K562 (cell line): Measurements from ENCODE around the gene RNF150. TPM values are rescaled to one million over a fixed set of nuclear protein-coding genes. Genes with fewer than 3 reads are reported as not detected.

Experiments
- ATAC-seq: fragments of 200-7000 bp; cut with Tn5 transposase; 3 replicates; pipeline ENCODE4 v1.9.1; 2020; ENCODE audit warnings: moderate library complexity
- BruUV-seq: library from RNA; stranded (reverse); fragments of 400-500 nt; replicated peaks from 2 replicates; lab custom pipeline; 2021; lab: Mats Ljungman, UMichigan
- CTCF ChIA-PET: fragments of 300-600 bp; formaldehyde crosslinking; extraction: SDS; loops from one replicate; lab custom pipeline; 2021; ENCODE audit warnings: low intra/inter-chr PET ratio; lab: Yijun Ruan, JAX
- POLR2A ChIA-PET: fragments of 300-600, 350-650 bp; sonication (Branson Sonifier 250); formaldehyde crosslinking; extraction: SDS; loops from one replicate; lab custom pipeline; 2021; ENCODE audit warnings: antibody characterized with exemption, inconsistent platforms; lab: Yijun Ruan, JAX
- DNase-seq, 4 experiments: peaks; one replicate each; pipeline versions ENCODE4 v3.0.0 to v3.0.0-alpha.2; 2011 to 2018; ENCODE audit warnings: low spot score in 3 of 4, mixed read lengths in 3 of 4; ENCODE audit errors: extremely low read depth in 1 of 4
- FAIRE-seq: peaks from 2 replicates; lab custom pipeline; 2011; peaks lifted over from hg19 to GRCh38; lab: Jason Lieb, UNC
- H2AFZ ChIP-seq: 2 replicates; pipeline ENCODE4 v1.6.0; 2011; ENCODE audit warnings: low read depth, low read length, control low read depth, inconsistent platforms
- H3K27ac ChIP-seq: fragments of 200-600 bp; 3 replicates; pipeline ENCODE4 v1.8.0; 2011; ENCODE audit warnings: low read depth, mild to moderate bottlenecking, control low read depth, inconsistent platforms, low read length, moderate library complexity, mixed read lengths; ENCODE audit errors: extremely low read depth
- H3K27me3 ChIP-seq, 2 experiments: fragments of 300-600 bp in 1 of 2; 2 replicates in 1 of 2; 3 replicates in 1 of 2; pipeline versions ENCODE4 v1.6.0 to v1.8.0; 2011; ENCODE audit warnings: inconsistent platforms in 2 of 2, low read length in 2 of 2, mild to moderate bottlenecking in 1 of 2, mixed read lengths in 1 of 2, moderate library complexity in 1 of 2; ENCODE audit not compliant: control insufficient read depth in 2 of 2, insufficient read depth in 2 of 2
- H3K36me3 ChIP-seq: fragments of 300-600 bp; 3 replicates; pipeline ENCODE4 v1.8.0; 2011; ENCODE audit warnings: mild to moderate bottlenecking, low read length, inconsistent platforms; ENCODE audit not compliant: control insufficient read depth, insufficient read depth
- H3K4me1 ChIP-seq, 2 experiments: fragments of 200-600 bp in 1 of 2; replicated peaks in 1 of 2; 2 replicates in 1 of 2; 3 replicates in 1 of 2; pipeline versions ENCODE4 v1.5.1 to v1.8.0; 2011; ENCODE audit warnings: inconsistent platforms in 2 of 2, low read length in 2 of 2, mild to moderate bottlenecking in 1 of 2, mixed read lengths in 1 of 2, moderate library complexity in 1 of 2; ENCODE audit not compliant: control insufficient read depth in 2 of 2, insufficient read depth in 2 of 2
- H3K4me2 ChIP-seq: 2 replicates; pipeline ENCODE4 v1.6.1; 2011; ENCODE audit warnings: low read length, control low read depth, inconsistent platforms, mixed read lengths; ENCODE audit not compliant: insufficient read depth
- H3K4me3 ChIP-seq: fragments of 200-600 bp; sonication (generic), shearing (Covaris generic); 2 replicates; pipeline ENCODE4 v1.5.1; 2016; ENCODE audit warnings: control low read depth, inconsistent platforms
- H3K79me2 ChIP-seq: fragments of 200-600 bp; 3 replicates; pipeline ENCODE4 v1.8.0; 2011; ENCODE audit warnings: low read length, inconsistent platforms; ENCODE audit not compliant: control insufficient read depth, insufficient read depth
- H3K9ac ChIP-seq, 2 experiments: 2 replicates each; pipeline versions ENCODE4 v1.6.0 to v1.6.1; 2011; ENCODE audit warnings: low read depth in 2 of 2, low read length in 2 of 2, control low read depth in 1 of 2, inconsistent platforms in 1 of 2, mild to moderate bottlenecking in 1 of 2, mixed read lengths in 1 of 2; ENCODE audit not compliant: insufficient read depth in 1 of 2
- H3K9me1 ChIP-seq: one replicate; pipeline ENCODE4 v1.6.0; 2011; ENCODE audit warnings: inconsistent platforms, mild to moderate bottlenecking, low read length, moderate library complexity; ENCODE audit not compliant: control insufficient read depth, insufficient read depth
- H3K9me3 ChIP-seq: replicated peaks from 2 replicates; pipeline ENCODE4 v1.5.1; 2011; ENCODE audit warnings: low read depth, low read length, inconsistent platforms; ENCODE audit not compliant: control insufficient read depth, insufficient read depth
- H4K20me1 ChIP-seq: replicated peaks from 2 replicates; pipeline ENCODE4 v1.6.1; 2011; ENCODE audit warnings: low read length, inconsistent platforms, mixed read lengths; ENCODE audit not compliant: control insufficient read depth, insufficient read depth
- ARHGAP35 ChIP-seq: fragments of 450-650 bp; IDR thresholded peaks from 2 replicates; pipeline ENCODE4 v1.6.1; 2018; ENCODE audit not compliant: partially characterized antibody
- DNMT1 ChIP-seq: fragments of 450-650 bp; IDR thresholded peaks from 2 replicates; pipeline ENCODE4 v1.6.1; 2016; ENCODE audit warnings: antibody characterized with exemption, mild to moderate bottlenecking
- EWSR1 ChIP-seq: fragments of 450-650 bp; IDR thresholded peaks from 2 replicates; pipeline ENCODE4 v1.6.1; 2018; ENCODE audit warnings: borderline replicate concordance, mild to moderate bottlenecking, low read depth, moderate library complexity; ENCODE audit not compliant: partially characterized antibody
- HNRNPK ChIP-seq: fragments of 200-400 bp; formaldehyde crosslinking; IDR thresholded peaks from one replicate; pipeline ENCODE4 v1.6.1; 2018; ENCODE audit warnings: mild to moderate bottlenecking, low read depth, low read length; ENCODE audit not compliant: poor library complexity, severe bottlenecking
- NR2C2 ChIP-seq, 2 experiments: fragments of 200-800 bp in 1 of 2; sonication (Bioruptor generic) in 1 of 2; sonication (generic) in 1 of 2; formaldehyde crosslinking in 1 of 2; IDR thresholded peaks; 2 replicates each; pipeline versions ENCODE4 v1.6.1 to v1.8.0; 2016 to 2022; ENCODE audit warnings: mild to moderate bottlenecking in 1 of 2, missing compliant biosample characterization in 1 of 2, missing genetic modification characterization in 1 of 2, missing genetic modification reagents in 1 of 2
- RBM25 ChIP-seq: fragments of 200-400 bp; formaldehyde crosslinking; IDR thresholded peaks from 2 replicates; pipeline ENCODE4 v1.6.1; 2018; ENCODE audit warnings: low read length, low read depth, moderate library complexity; ENCODE audit not compliant: severe bottlenecking
- SIN3A ChIP-seq, 2 experiments: fragments of 150-350 bp in 1 of 2; IDR thresholded peaks; 2 replicates each; pipeline ENCODE4 v1.6.1; 2011 to 2016; ENCODE audit warnings: borderline replicate concordance in 2 of 2, low read depth in 2 of 2, low read length in 2 of 2, mild to moderate bottlenecking in 2 of 2, moderate library complexity in 2 of 2; ENCODE audit not compliant: control insufficient read depth in 1 of 2
- SMAD1 ChIP-seq: fragments of 150-350 bp; IDR thresholded peaks from 2 replicates; pipeline ENCODE4 v1.6.1; 2014; ENCODE audit warnings: low read length, low read depth; ENCODE audit not compliant: partially characterized antibody
- SMARCB1 ChIP-seq: IDR thresholded peaks from 2 replicates; pipeline ENCODE4 v1.6.1; 2011; ENCODE audit warnings: improper control_type of control experiment, low read depth; ENCODE audit not compliant: insufficient read length
- ZNF354B ChIP-seq: fragments of 250-450 bp; sonication (Bioruptor Pico); IDR thresholded peaks from 2 replicates; pipeline ENCODE4 v1.4.0; 2020
- WGBS: fragments of 100-300 bp; shearing (Covaris generic); methylation state at CpG from one replicate; pipeline ENCODE4 v1.1.6; 2016; ENCODE audit warnings: low coverage, mixed read lengths; ENCODE audit not compliant: insufficient coverage; ENCODE audit errors: missing lambda C conversion rate; 5-methylcytosine and 5-hydroxymethylcytosine counted together
- in situ Hi-C: fragments of 300-500 bp; cut with MboI; formaldehyde crosslinking; loops from 4 replicates; pipeline ENCODE4 v1.15.0; 2018; ENCODE audit warnings: inconsistent platforms, mixed read lengths
- intact Hi-C: fragments of 100-400 bp; cut with micrococcal nuclease; formaldehyde crosslinking; loops from 2 replicates; pipeline ENCODE4 v1.14.2; 2022
- polyA plus RNA-seq, 8 experiments: library from polyadenylated mRNA; depleted of rRNA in 4 of 8; stranded (reverse) in 5 of 8; unstranded in 3 of 8; fragments of >200 nt; fragmentation: Nextera tagmentation in 2 of 8; fragmentation: Illumina TruSeq in 1 of 8; extraction: Ambion mirVana in 2 of 8; extraction: Trizol in 1 of 8; gene quantifications; 2 replicates each; pipeline versions ENCODE4 v1.2.1 to v1.2.3, GENCODE V29; 2011 to 2014; ENCODE audit warnings: inconsistent platforms in 1 of 8, missing spikeins in 1 of 8
- total RNA-seq, 7 experiments: library from RNA; depleted of rRNA in 6 of 7; stranded (reverse); fragments of >200 nt in 6 of 7; fragmentation: Illumina TruSeq in 2 of 7; extraction: Trizol in 2 of 7; gene quantifications; 2 replicates each; pipeline versions ENCODE4 v1.2.1 to v1.2.3, GENCODE V29; 2011 to 2021; ENCODE audit warnings: low replicate concordance in 1 of 7
- TF ChIP-seq, protein P1 (sequence below): fragments of 150-350 bp; IDR thresholded peaks from 2 replicates; pipeline ENCODE4 v1.6.1; 2014; ENCODE audit warnings: low read depth, mild to moderate bottlenecking, low read length, borderline replicate concordance
- TF ChIP-seq, protein P2 (sequence below): fragments of 450-650 bp; IDR thresholded peaks from 2 replicates; pipeline ENCODE4 v1.6.1; 2016

The RNF150 gene
- total and polyA plus RNA-seq, 9 of the 15 experiments (the other 6 are each of a cell fraction or from before 2014, with no cell fraction given): 0.09 TPM; not detected in 8

DNA sequence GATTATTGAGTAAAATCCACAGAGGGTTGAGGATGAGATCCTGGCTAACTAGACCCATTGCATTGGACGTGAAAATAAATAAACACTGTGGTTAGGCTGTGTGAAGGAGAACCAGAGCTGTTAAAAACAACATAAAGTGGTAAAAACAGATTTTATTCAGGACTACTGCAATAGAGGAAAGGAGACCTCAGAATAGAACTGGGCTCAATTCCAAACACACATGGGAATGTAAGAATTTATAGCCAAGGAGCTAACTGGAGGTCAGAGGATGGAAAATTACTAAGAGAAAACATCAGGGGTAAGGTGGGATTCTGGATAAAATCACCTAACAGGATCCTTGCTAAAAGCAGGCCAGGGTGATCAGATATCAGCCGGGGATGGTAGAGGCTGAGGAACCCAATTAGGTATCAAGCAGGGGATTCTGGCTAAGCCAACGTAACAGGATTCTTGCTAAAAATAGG is 112.4 kb downstream of the RNF150 start (continued):
- TF ChIP-seq, protein P1, sequence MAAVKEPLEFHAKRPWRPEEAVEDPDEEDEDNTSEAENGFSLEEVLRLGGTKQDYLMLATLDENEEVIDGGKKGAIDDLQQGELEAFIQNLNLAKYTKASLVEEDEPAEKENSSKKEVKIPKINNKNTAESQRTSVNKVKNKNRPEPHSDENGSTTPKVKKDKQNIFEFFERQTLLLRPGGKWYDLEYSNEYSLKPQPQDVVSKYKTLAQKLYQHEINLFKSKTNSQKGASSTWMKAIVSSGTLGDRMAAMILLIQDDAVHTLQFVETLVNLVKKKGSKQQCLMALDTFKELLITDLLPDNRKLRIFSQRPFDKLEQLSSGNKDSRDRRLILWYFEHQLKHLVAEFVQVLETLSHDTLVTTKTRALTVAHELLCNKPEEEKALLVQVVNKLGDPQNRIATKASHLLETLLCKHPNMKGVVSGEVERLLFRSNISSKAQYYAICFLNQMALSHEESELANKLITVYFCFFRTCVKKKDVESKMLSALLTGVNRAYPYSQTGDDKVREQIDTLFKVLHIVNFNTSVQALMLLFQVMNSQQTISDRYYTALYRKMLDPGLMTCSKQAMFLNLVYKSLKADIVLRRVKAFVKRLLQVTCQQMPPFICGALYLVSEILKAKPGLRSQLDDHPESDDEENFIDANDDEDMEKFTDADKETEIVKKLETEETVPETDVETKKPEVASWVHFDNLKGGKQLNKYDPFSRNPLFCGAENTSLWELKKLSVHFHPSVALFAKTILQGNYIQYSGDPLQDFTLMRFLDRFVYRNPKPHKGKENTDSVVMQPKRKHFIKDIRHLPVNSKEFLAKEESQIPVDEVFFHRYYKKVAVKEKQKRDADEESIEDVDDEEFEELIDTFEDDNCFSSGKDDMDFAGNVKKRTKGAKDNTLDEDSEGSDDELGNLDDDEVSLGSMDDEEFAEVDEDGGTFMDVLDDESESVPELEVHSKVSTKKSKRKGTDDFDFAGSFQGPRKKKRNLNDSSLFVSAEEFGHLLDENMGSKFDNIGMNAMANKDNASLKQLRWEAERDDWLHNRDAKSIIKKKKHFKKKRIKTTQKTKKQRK: no peak
- TF ChIP-seq HNRNPK (no peak), NR2C2 (CRISPR knock-in tag; IDR thresholded peaks at IDR 0.05) (no peak), NR2C2 (tag; IDR thresholded peaks at IDR 0.05) (no peak), SIN3A (IDR thresholded peaks at IDR 0.05; ENCODE audit: borderline replicate concordance in 2 of 2, control insufficient read depth in 1 of 2, low read depth in 2 of 2, low read length in 2 of 2) (no peak), EWSR1 (no peak)

DNA sequence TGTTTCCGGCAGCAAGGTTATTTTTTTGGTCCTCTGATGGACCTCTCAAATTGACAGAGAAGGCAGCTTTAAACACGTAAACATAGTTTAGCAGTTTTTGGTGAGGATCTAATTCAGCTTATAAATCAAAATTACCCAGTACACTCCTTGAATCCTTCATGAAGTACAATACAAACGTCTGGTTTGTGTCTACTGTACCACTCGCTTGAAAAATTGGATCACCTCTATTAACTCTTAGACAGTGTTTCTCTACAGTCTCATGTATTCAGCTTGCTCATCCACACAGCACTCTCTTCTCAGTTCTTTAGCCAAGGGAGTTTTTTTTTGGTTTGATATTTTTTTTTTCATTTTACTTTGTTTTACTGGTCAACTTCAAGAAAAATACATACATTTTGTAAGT is 113.5 kb downstream of the RNF150 start:
- Histone ChIP-seq H3K9me3 (no peaks in the 10 kb centered on the region), H3K27ac (no peak overlapping the region), H3K4me3 (no peak overlapping the region), H3K79me2 (no peaks in the 10 kb centered on the region), H3K27me3 (no peaks in the 10 kb centered on the region), H3K9me1 (no peaks in the 10 kb centered on the region), H3K36me3 (no peaks in the 10 kb centered on the region), H3K4me1 (no peaks in the 10 kb centered on the region), H3K4me2 (no peak overlapping the region), H4K20me1 (no peaks in the 10 kb centered on the region), H3K9ac (no peak overlapping the region), H2AFZ (no peak overlapping the region)
- BruUV-seq: no TSS peak
- DNase-seq: no peak
- no peak for FAIRE-seq
- CTCF ChIA-PET: no interaction called here
- in situ Hi-C loops: no loop called here
- WGBS: 0% methylated on average over 4 of the region's 4 CpGs
- POLR2A ChIA-PET: no interaction called here
- no peak for ATAC-seq
- intact Hi-C loops: no loop called here
- no peak for TF ChIP-seq SMAD1
- TF ChIP-seq, protein P2, sequence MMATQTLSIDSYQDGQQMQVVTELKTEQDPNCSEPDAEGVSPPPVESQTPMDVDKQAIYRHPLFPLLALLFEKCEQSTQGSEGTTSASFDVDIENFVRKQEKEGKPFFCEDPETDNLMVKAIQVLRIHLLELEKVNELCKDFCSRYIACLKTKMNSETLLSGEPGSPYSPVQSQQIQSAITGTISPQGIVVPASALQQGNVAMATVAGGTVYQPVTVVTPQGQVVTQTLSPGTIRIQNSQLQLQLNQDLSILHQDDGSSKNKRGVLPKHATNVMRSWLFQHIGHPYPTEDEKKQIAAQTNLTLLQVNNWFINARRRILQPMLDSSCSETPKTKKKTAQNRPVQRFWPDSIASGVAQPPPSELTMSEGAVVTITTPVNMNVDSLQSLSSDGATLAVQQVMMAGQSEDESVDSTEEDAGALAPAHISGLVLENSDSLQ: no peak
- no peak for TF ChIP-seq ZNF354B (CRISPR knock-in tag)
- no peak for TF ChIP-seq SMARCB1
- no peak for TF ChIP-seq RBM25
- no peak for TF ChIP-seq DNMT1
- no peak for TF ChIP-seq ARHGAP35
